Mammary epithelial cell (primary cell): ENCODE measurements around the gene KMT2D.

Experiments
- CTCF ChIP-seq, 2 donors: IDR thresholded peaks in 1 of 2; conservative IDR thresholded peaks in 1 of 2; 2 replicates each; pipeline ENCODE4 v1.5.1; 2011 to 2012; ENCODE audit warnings: inconsistent platforms in 2 of 2, low read length in 2 of 2, mild to moderate bottlenecking in 2 of 2, control low read depth in 1 of 2, low read depth in 1 of 2; ENCODE audit not compliant: insufficient read depth in 1 of 2; ENCODE audit errors: extremely low read depth in 1 of 2
- EZH2 ChIP-seq: IDR thresholded peaks from 2 replicates; pipeline ENCODE4 v1.6.1; 2012; ENCODE audit warnings: low read length, inconsistent platforms, borderline replicate concordance

GRCh38 chr12:49019120-49019430 is 41.5 kb downstream of the KMT2D start:
- TF ChIP-seq CTCF (conservative IDR thresholded peaks at IDR 0.05 in 1 of 2, IDR thresholded peaks at IDR 0.05 in 1 of 2; ENCODE audit: extremely low read depth in 1 of 2, insufficient read depth in 1 of 2, low read depth in 1 of 2, low read length in 2 of 2) = no peak
- no peak for TF ChIP-seq EZH2
